ENCODE measurements around the gene ATXN1. TPM values are rescaled to one million over a fixed set of nuclear protein-coding genes. Genes with fewer than 3 reads are reported as not detected.

The ATXN1 gene
- total RNA-seq, 1 experiment from 2014 or later, result 7.6 TPM

- H3K27me3 ChIP-seq (ENCODE audit: control insufficient read depth, insufficient read depth, low read length), result no peaks in the 10 kb centered on the region
- no peaks in the 10 kb centered on the region for H3K36me3 ChIP-seq (replicated peaks; ENCODE audit: control insufficient read depth, insufficient read depth, low read length)
- H3K4me3 ChIP-seq (ENCODE audit: insufficient read depth, low read depth, low read length), result no peak overlapping the region
- DNase-seq, result no peak
These were observed 447.0 kb downstream of the ATXN1 start for GRCh38 chr6:16314296-16314695.

- H3K4me3 ChIP-seq (ENCODE audit: insufficient read depth, low read depth, low read length), result no peak overlapping the region
- H3K36me3 ChIP-seq (replicated peaks; ENCODE audit: control insufficient read depth, insufficient read depth, low read length), result no peaks in the 10 kb centered on the region
- no peak for DNase-seq
- no peaks in the 10 kb centered on the region for H3K27me3 ChIP-seq (ENCODE audit: control insufficient read depth, insufficient read depth, low read length)
These were observed 447.5 kb downstream of the ATXN1 start for GRCh38 chr6:16313732-16314131.

- Histone ChIP-seq H3K36me3 (replicated peaks; ENCODE audit: control insufficient read depth, insufficient read depth, low read length) (no peaks in the 10 kb centered on the region), H3K4me3 (ENCODE audit: insufficient read depth, low read depth, low read length) (no peak overlapping the region), H3K27me3 (ENCODE audit: control insufficient read depth, insufficient read depth, low read length) (no peaks in the 10 kb centered on the region)
- DNase-seq, result no peak
These were observed 449.5 kb downstream of the ATXN1 start for GRCh38 chr6:16311763-16312162.

GRCh38 chr6:16306334-16306733, 454.9 kb downstream of the ATXN1 start:
- no peaks in the 10 kb centered on the region for H3K36me3 ChIP-seq (replicated peaks; ENCODE audit: control insufficient read depth, insufficient read depth, low read length)
- peaks cover 1% of the 10 kb centered on the region; the same call in 1 of the 2 replicates for H3K27me3 ChIP-seq (ENCODE audit: control insufficient read depth, insufficient read depth, low read length)
- no peak overlapping the region for H3K4me3 ChIP-seq (ENCODE audit: insufficient read depth, low read depth, low read length)
- peak; percentile 60 for DNase-seq

GRCh38 chr6:16305788-16306187, 455.5 kb downstream of the ATXN1 start:
- Histone ChIP-seq H3K4me3 (ENCODE audit: insufficient read depth, low read depth, low read length) (no peak overlapping the region), H3K36me3 (replicated peaks; ENCODE audit: control insufficient read depth, insufficient read depth, low read length) (no peaks in the 10 kb centered on the region), H3K27me3 (ENCODE audit: control insufficient read depth, insufficient read depth, low read length) (peaks cover 1% of the 10 kb centered on the region; the same call in 1 of the 2 replicates)
- peak; percentile 69 for DNase-seq

- no peaks in the 10 kb centered on the region for H3K36me3 ChIP-seq (replicated peaks; ENCODE audit: control insufficient read depth, insufficient read depth, low read length)
- no peak for DNase-seq
- peaks cover 1% of the 10 kb centered on the region; the same call in 1 of the 2 replicates for H3K27me3 ChIP-seq (ENCODE audit: control insufficient read depth, insufficient read depth, low read length)
- no peak overlapping the region for H3K4me3 ChIP-seq (ENCODE audit: insufficient read depth, low read depth, low read length)
These were observed 456.0 kb downstream of the ATXN1 start for GRCh38 chr6:16305246-16305725.

GRCh38 chr6:16302721-16303552, 458.3 kb downstream of the ATXN1 start:
- Histone ChIP-seq H3K27me3 (ENCODE audit: control insufficient read depth, insufficient read depth, low read length) (peaks cover 1% of the 10 kb centered on the region; the same call in 1 of the 2 replicates), H3K36me3 (replicated peaks; ENCODE audit: control insufficient read depth, insufficient read depth, low read length) (no peaks in the 10 kb centered on the region), H3K4me3 (ENCODE audit: insufficient read depth, low read depth, low read length) (peak overlapping the region; percentile 10; the same call in 1 of the 2 replicates)
- DNase-seq, result peak; percentile 75

- DNase-seq, result no peak
- H3K36me3 ChIP-seq (replicated peaks; ENCODE audit: control insufficient read depth, insufficient read depth, low read length), result no peaks in the 10 kb centered on the region
- H3K4me3 ChIP-seq (ENCODE audit: insufficient read depth, low read depth, low read length), result no peak overlapping the region
- H3K27me3 ChIP-seq (ENCODE audit: control insufficient read depth, insufficient read depth, low read length), result peaks cover 1% of the 10 kb centered on the region; the same call in 1 of the 2 replicates
These were observed 459.7 kb downstream of the ATXN1 start for GRCh38 chr6:16301511-16301910.

- Histone ChIP-seq H3K4me3 (ENCODE audit: insufficient read depth, low read depth, low read length) (no peak overlapping the region), H3K36me3 (replicated peaks; ENCODE audit: control insufficient read depth, insufficient read depth, low read length) (no peaks in the 10 kb centered on the region), H3K27me3 (ENCODE audit: control insufficient read depth, insufficient read depth, low read length) (no peaks in the 10 kb centered on the region)
- DNase-seq, result no peak
These were observed 461.4 kb downstream of the ATXN1 start for GRCh38 chr6:16299861-16300260.

GRCh38 chr6:16296061-16296670, 465.1 kb downstream of the ATXN1 start:
- Histone ChIP-seq H3K36me3 (replicated peaks; ENCODE audit: control insufficient read depth, insufficient read depth, low read length) (no peaks in the 10 kb centered on the region), H3K27me3 (ENCODE audit: control insufficient read depth, insufficient read depth, low read length) (no peaks in the 10 kb centered on the region), H3K4me3 (ENCODE audit: insufficient read depth, low read depth, low read length) (no peak overlapping the region)
- DNase-seq, result no peak

- no peak for DNase-seq
- Histone ChIP-seq H3K36me3 (replicated peaks; ENCODE audit: control insufficient read depth, insufficient read depth, low read length) (no peaks in the 10 kb centered on the region), H3K4me3 (ENCODE audit: insufficient read depth, low read depth, low read length) (no peak overlapping the region), H3K27me3 (ENCODE audit: control insufficient read depth, insufficient read depth, low read length) (no peaks in the 10 kb centered on the region)
These were observed 465.8 kb downstream of the ATXN1 start for GRCh38 chr6:16295471-16295870.

GRCh38 chr6:16295060-16295459, 466.2 kb downstream of the ATXN1 start:
- H3K36me3 ChIP-seq (replicated peaks; ENCODE audit: control insufficient read depth, insufficient read depth, low read length), result no peaks in the 10 kb centered on the region
- H3K4me3 ChIP-seq (ENCODE audit: insufficient read depth, low read depth, low read length), result no peak overlapping the region
- no peaks in the 10 kb centered on the region for H3K27me3 ChIP-seq (ENCODE audit: control insufficient read depth, insufficient read depth, low read length)
- no peak for DNase-seq

- Histone ChIP-seq H3K36me3 (replicated peaks; ENCODE audit: control insufficient read depth, insufficient read depth, low read length) (no peaks in the 10 kb centered on the region), H3K4me3 (ENCODE audit: insufficient read depth, low read depth, low read length) (no peak overlapping the region), H3K27me3 (ENCODE audit: control insufficient read depth, insufficient read depth, low read length) (no peaks in the 10 kb centered on the region)
- no peak for DNase-seq
These were observed 466.9 kb downstream of the ATXN1 start for GRCh38 chr6:16294371-16294770.

- Histone ChIP-seq H3K27me3 (ENCODE audit: control insufficient read depth, insufficient read depth, low read length) (no peaks in the 10 kb centered on the region), H3K36me3 (replicated peaks; ENCODE audit: control insufficient read depth, insufficient read depth, low read length) (no peaks in the 10 kb centered on the region), H3K4me3 (ENCODE audit: insufficient read depth, low read depth, low read length) (no peak overlapping the region)
- DNase-seq, result no peak
These were observed 468.3 kb downstream of the ATXN1 start for GRCh38 chr6:16292942-16293341.

GRCh38 chr6:16292432-16292831, 468.8 kb downstream of the ATXN1 start:
- no peak overlapping the region for H3K4me3 ChIP-seq (ENCODE audit: insufficient read depth, low read depth, low read length)
- H3K27me3 ChIP-seq (ENCODE audit: control insufficient read depth, insufficient read depth, low read length), result no peaks in the 10 kb centered on the region
- no peaks in the 10 kb centered on the region for H3K36me3 ChIP-seq (replicated peaks; ENCODE audit: control insufficient read depth, insufficient read depth, low read length)
- no peak for DNase-seq
